CD14-positive monocyte (primary cell): ENCODE data around the gene ALKBH3. TPM values are rescaled to one million over a fixed set of nuclear protein-coding genes. Genes with fewer than 3 reads are reported as not detected.
A peak's percentile ranks its signal among the peaks of the same experiment; 100 is the strongest.

Source experiments
- DNase-seq, 3 donors: peaks; one replicate each; pipeline ENCODE4 v3.0.0-alpha.2; 2011 to 2022
- H2AFZ ChIP-seq: 2 replicates; pipeline ENCODE4 v1.6.0; 2012; ENCODE audit warnings: mild to moderate bottlenecking, low read depth, low read length, inconsistent platforms; ENCODE audit not compliant: insufficient read depth, poor library complexity, severe bottlenecking
- H3K27ac ChIP-seq, 2 donors: 1 replicate in 1 of 2; 2 replicates in 1 of 2; pipeline ENCODE4 v1.5.1; 2012 to 2013; ENCODE audit warnings: low read length in 2 of 2, control low read depth in 1 of 2, inconsistent platforms in 1 of 2, low read depth in 1 of 2, mild to moderate bottlenecking in 1 of 2
- H3K27me3 ChIP-seq, 2 donors: one replicate each; pipeline versions ENCODE4 v1.6.0 to v1.6.1; 2011 to 2013; ENCODE audit warnings: low read length in 2 of 2; ENCODE audit not compliant: control insufficient read depth in 2 of 2, insufficient read depth in 2 of 2
- H3K36me3 ChIP-seq, 2 donors: replicated peaks in 1 of 2; 1 replicate in 1 of 2; 2 replicates in 1 of 2; pipeline versions ENCODE4 v1.5.1 to v1.6.1; 2012 to 2013; ENCODE audit warnings: low read length in 2 of 2, control low read depth in 1 of 2, inconsistent platforms in 1 of 2, mild to moderate bottlenecking in 1 of 2; ENCODE audit not compliant: insufficient read depth in 2 of 2, control insufficient read depth in 1 of 2
- H3K4me1 ChIP-seq, 2 donors: 1 replicate in 1 of 2; 2 replicates in 1 of 2; pipeline versions ENCODE4 v1.5.1 to v1.6.1; 2012 to 2013; ENCODE audit warnings: low read length in 2 of 2, control low read depth in 1 of 2, inconsistent platforms in 1 of 2, mild to moderate bottlenecking in 1 of 2, moderate library complexity in 1 of 2; ENCODE audit not compliant: insufficient read depth in 2 of 2, control insufficient read depth in 1 of 2
- H3K4me2 ChIP-seq: replicated peaks from 2 replicates; pipeline ENCODE3; 2012; ENCODE audit warnings: low read length, moderate library complexity, mild to moderate bottlenecking; ENCODE audit not compliant: poor library complexity, severe bottlenecking; ENCODE audit errors: extremely low read depth
- H3K4me3 ChIP-seq, 3 experiments: fragments of 200-600 bp in 1 of 3; sonication (generic) in 1 of 3; replicated peaks in 1 of 3; 1 replicate in 2 of 3; 2 replicates in 1 of 3; pipeline ENCODE4 v1.5.1; 2011 to 2013; ENCODE audit warnings: low read length in 3 of 3, mild to moderate bottlenecking in 3 of 3, control low read depth in 2 of 3, low read depth in 2 of 3, inconsistent platforms in 1 of 3, moderate library complexity in 1 of 3
- H3K79me2 ChIP-seq: 2 replicates; pipeline ENCODE4 v1.6.0; 2012; ENCODE audit warnings: mild to moderate bottlenecking, control low read depth, inconsistent platforms, low read length, moderate library complexity; ENCODE audit not compliant: insufficient read depth
- H3K9ac ChIP-seq: 2 replicates; pipeline ENCODE4 v1.6.0; 2017; ENCODE audit warnings: low read length, mild to moderate bottlenecking; ENCODE audit not compliant: insufficient read depth, poor library complexity, severe bottlenecking
- H3K9me3 ChIP-seq, 2 donors: replicated peaks in 1 of 2; 1 replicate in 1 of 2; 2 replicates in 1 of 2; pipeline versions ENCODE4 v1.5.1 to v1.6.1; 2012 to 2013; ENCODE audit warnings: low read length in 2 of 2, control low read depth in 1 of 2; ENCODE audit not compliant: control insufficient read depth in 1 of 2, insufficient read depth in 1 of 2
- H4K20me1 ChIP-seq: 2 replicates; pipeline ENCODE4 v1.6.0; 2012; ENCODE audit warnings: mild to moderate bottlenecking, low read length, control low read depth, moderate library complexity; ENCODE audit not compliant: insufficient read depth
- H3K27ac Mint-ChIP-seq, 7 donors: one replicate each; pipeline ENCODE4 v1.8.0; 2020; ENCODE audit warnings: mild to moderate bottlenecking in 7 of 7, mixed read lengths in 7 of 7, moderate library complexity in 6 of 7, inconsistent platforms in 2 of 7
- H3K27me3 Mint-ChIP-seq, 3 donors: one replicate each; pipeline ENCODE4 v1.8.0; 2021 to 2022; ENCODE audit warnings: low read depth in 3 of 3, mild to moderate bottlenecking in 3 of 3, mixed read lengths in 3 of 3, moderate library complexity in 3 of 3, inconsistent platforms in 1 of 3
- H3K36me3 Mint-ChIP-seq, 2 donors: one replicate each; pipeline ENCODE4 v1.8.0; 2020; ENCODE audit warnings: mixed read lengths in 2 of 2, inconsistent platforms in 1 of 2, mild to moderate bottlenecking in 1 of 2
- H3K4me1 Mint-ChIP-seq: one replicate; pipeline ENCODE4 v1.8.0; 2020; ENCODE audit warnings: mild to moderate bottlenecking, mixed read lengths
- H3K4me3 Mint-ChIP-seq, 2 donors: one replicate each; pipeline ENCODE4 v1.8.0; 2020; ENCODE audit warnings: mild to moderate bottlenecking in 2 of 2, mixed read lengths in 2 of 2, moderate library complexity in 1 of 2
- H3K9me3 Mint-ChIP-seq, 7 donors: one replicate each; pipeline ENCODE4 v1.8.0; 2020 to 2022; ENCODE audit warnings: mixed read lengths in 7 of 7, mild to moderate bottlenecking in 6 of 7, moderate library complexity in 6 of 7, inconsistent platforms in 2 of 7
- WGBS: methylation state at CpG from one replicate; pipeline ENCODE4 v1.1.5; 2013; ENCODE audit warnings: missing lambda C conversion rate; ENCODE audit not compliant: insufficient coverage; 5-methylcytosine and 5-hydroxymethylcytosine counted together
- intact Hi-C, 2 donors: fragments of 100-400 bp; cut with micrococcal nuclease; formaldehyde crosslinking; loops; one replicate each; pipeline versions ENCODE4 v1.15.0 to v1.15.1; 2023
- polyA plus RNA-seq, 3 donors: library from polyadenylated mRNA; depleted of rRNA in 1 of 3; unstranded in 2 of 3; stranded (reverse) in 1 of 3; fragments of 300-500 nt in 2 of 3; fragments of >200 nt in 1 of 3; fragmentation: Illumina TruSeq in 2 of 3; gene quantifications; 1 replicate in 2 of 3; 2 replicates in 1 of 3; pipeline ENCODE4 v1.2.3, GENCODE V29; 2012 to 2021
- TF ChIP-seq, protein P1 (sequence below): fragments of 200-600 bp; IDR thresholded peaks from one replicate; pipeline ENCODE4 v1.8.0; 2022; ENCODE audit warnings: antibody characterized with exemption, mild to moderate bottlenecking

Gene ALKBH3
- polyA plus RNA-seq, 3 donors, result 22.1 to 25.8 (median 22.7) TPM

DNA sequence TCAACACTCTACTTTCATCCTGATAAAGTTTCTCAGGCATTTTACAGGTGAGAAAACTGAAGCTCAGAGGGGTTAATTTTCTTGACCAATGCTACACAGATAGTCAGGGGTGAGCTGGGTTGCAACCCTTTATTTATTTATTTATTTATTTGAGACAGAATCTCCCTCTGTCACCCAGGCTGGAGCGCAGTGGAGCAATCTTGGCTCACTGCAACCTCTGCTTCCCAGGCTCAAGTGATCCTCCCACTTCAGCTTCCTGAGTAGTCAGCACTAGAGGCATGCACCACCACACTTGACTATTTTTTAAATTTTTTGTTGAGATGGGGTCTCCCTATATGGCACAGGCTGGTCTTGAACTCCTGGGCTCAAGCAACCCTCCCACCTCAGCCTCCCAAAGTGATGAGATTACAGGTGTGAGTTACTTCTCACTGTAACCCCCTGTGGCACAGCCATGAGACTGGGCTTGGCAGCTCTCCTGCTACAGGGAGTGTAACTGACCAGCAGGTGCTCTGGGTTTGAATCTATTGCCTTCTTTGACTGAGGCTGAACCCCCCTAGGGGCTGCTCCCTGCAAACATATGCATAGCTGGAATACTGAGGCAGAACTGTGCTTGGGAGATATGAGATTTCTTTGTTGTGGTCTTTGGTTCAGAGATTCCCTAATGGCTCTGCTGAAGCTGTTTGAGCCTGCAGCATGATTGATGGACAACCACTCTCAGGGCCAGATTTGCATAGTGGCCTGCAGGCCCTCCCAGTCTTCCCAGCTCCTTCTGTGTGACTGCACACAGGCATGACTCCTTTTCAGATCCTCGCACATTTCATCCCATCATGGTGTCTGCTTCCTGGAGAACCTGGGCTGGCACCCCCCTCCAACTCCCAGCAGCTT, 68.0 kb downstream of the ALKBH3 start:
- Histone ChIP-seq H3K27ac (no peak overlapping the region), H3K4me3 (no peak overlapping the region), H3K4me2 (no peak overlapping the region), H3K9ac (no peak overlapping the region), H3K4me1 (peaks cover 10 to 17% of the 10 kb centered on the region in 2 donors), H3K36me3 (no peaks in the 10 kb centered on the region), H3K27me3 (peaks cover 11 to 20% of the 10 kb centered on the region in 2 donors), H3K79me2 (no peaks in the 10 kb centered on the region), H3K9me3 (peaks cover 2 to 10% of the 10 kb centered on the region in 2 donors), H2AFZ (no peak overlapping the region), H4K20me1 (no peaks in the 10 kb centered on the region)
- peaks cover 21 to 47% (median 46%) of the 10 kb centered on the region in 3 donors for H3K27me3 Mint-ChIP-seq
- peaks cover 0 to 9% (median 1%) of the 10 kb centered on the region in 7 donors for H3K9me3 Mint-ChIP-seq
- peaks cover 17% of the 10 kb centered on the region for H3K4me1 Mint-ChIP-seq
- peaks cover 0 to under 1% of the 10 kb centered on the region in 2 donors for H3K36me3 Mint-ChIP-seq
- intact Hi-C loops, result no loop called here
- 83% methylated on average over 2 of the region's 2 CpGs for WGBS
- H3K27ac Mint-ChIP-seq, result peak overlapping the region in 1 of 7 donors; percentile 53
- DNase-seq, result no peak
- TF ChIP-seq, protein P1, sequence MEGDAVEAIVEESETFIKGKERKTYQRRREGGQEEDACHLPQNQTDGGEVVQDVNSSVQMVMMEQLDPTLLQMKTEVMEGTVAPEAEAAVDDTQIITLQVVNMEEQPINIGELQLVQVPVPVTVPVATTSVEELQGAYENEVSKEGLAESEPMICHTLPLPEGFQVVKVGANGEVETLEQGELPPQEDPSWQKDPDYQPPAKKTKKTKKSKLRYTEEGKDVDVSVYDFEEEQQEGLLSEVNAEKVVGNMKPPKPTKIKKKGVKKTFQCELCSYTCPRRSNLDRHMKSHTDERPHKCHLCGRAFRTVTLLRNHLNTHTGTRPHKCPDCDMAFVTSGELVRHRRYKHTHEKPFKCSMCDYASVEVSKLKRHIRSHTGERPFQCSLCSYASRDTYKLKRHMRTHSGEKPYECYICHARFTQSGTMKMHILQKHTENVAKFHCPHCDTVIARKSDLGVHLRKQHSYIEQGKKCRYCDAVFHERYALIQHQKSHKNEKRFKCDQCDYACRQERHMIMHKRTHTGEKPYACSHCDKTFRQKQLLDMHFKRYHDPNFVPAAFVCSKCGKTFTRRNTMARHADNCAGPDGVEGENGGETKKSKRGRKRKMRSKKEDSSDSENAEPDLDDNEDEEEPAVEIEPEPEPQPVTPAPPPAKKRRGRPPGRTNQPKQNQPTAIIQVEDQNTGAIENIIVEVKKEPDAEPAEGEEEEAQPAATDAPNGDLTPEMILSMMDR, result no peak
- no peak overlapping the region for H3K4me3 Mint-ChIP-seq

DNA sequence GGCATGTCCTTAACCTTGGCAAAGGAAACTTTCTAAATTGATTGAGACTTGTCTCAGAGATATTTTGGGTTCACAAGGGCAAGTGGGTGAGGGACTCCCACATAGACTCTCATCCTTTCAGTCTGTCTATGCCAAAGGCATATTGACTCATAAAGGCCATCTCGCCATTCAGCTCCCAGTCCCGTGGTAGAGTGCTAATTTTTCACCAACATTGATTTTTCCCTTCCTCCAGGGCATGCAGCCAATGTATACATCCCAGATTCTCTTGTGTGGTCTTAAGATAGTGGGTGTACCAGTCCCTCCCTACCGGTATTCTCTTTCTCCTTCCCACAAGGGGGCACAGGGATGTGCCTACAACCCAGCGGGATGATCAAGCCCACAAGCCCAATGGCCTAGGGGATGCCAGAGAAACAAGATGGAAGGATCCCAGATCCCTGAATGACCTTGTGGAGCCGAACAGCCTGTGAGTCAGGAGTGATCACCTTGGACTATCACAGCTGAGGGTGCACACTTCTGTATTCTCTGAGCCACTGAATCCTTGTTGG, 69.8 kb downstream of the ALKBH3 start:
- no peaks in the 10 kb centered on the region for H3K4me1 ChIP-seq
- no peak overlapping the region for H3K27ac ChIP-seq
- no peak overlapping the region for H2AFZ ChIP-seq
- no peak overlapping the region for H3K4me2 ChIP-seq
- no peak for DNase-seq
- Mint-ChIP-seq H3K36me3 (no peaks in the 10 kb centered on the region), H3K27ac (no peak overlapping the region), H3K4me1 (no peaks in the 10 kb centered on the region), H3K27me3 (peaks cover 5 to 37% (median 33%) of the 10 kb centered on the region in 3 donors), H3K9me3 (peaks cover 0 to 6% (median 0%) of the 10 kb centered on the region in 7 donors), H3K4me3 (no peak overlapping the region)
- WGBS, result 90% methylated on average over 2 of the region's 5 CpGs
- H3K9me3 ChIP-seq, result peaks cover 0 to 2% of the 10 kb centered on the region in 2 donors
- peaks cover 0 to 6% of the 10 kb centered on the region in 2 donors for H3K27me3 ChIP-seq
- H4K20me1 ChIP-seq, result no peaks in the 10 kb centered on the region
- TF ChIP-seq, protein P1, result no peak
- intact Hi-C loops, result no loop called here
- H3K79me2 ChIP-seq, result no peaks in the 10 kb centered on the region
- H3K4me3 ChIP-seq, result no peak overlapping the region
- H3K36me3 ChIP-seq, result no peaks in the 10 kb centered on the region
- H3K9ac ChIP-seq, result no peak overlapping the region
